Parathyroid adenoma (tissue), 2 donors: Measurements from ENCODE around the gene WIPI1.

ENCODE experiments used
- H2AFZ ChIP-seq: fragments of 300-600 bp; sonication (generic); one replicate; pipeline ENCODE4 v1.7.0; 2017; ENCODE audit warnings: antibody characterized with exemption, mild to moderate bottlenecking
- H3K27ac ChIP-seq: fragments of 300-600 bp; sonication (generic); one replicate; pipeline ENCODE4 v1.7.0; 2017
- H3K27me3 ChIP-seq: fragments of 300-600 bp; sonication (generic); one replicate; pipeline ENCODE4 v1.7.0; 2017; ENCODE audit warnings: low read length; ENCODE audit not compliant: control insufficient read depth, insufficient read depth
- H3K36me3 ChIP-seq: fragments of 300-600 bp; sonication (generic); one replicate; pipeline ENCODE4 v1.7.0; 2017; ENCODE audit warnings: low read length; ENCODE audit not compliant: control insufficient read depth, insufficient read depth
- H3K4me1 ChIP-seq: fragments of 300-600 bp; sonication (generic); one replicate; pipeline ENCODE4 v1.7.0; 2017; ENCODE audit warnings: control low read depth
- H3K4me2 ChIP-seq: fragments of 300-600 bp; sonication (generic); one replicate; pipeline ENCODE4 v1.7.0; 2017; ENCODE audit warnings: low read length
- H3K4me3 ChIP-seq: fragments of 300-600 bp; sonication (generic); one replicate; pipeline ENCODE4 v1.7.0; 2017; ENCODE audit warnings: low read depth, low read length
- H3K79me2 ChIP-seq: fragments of 300-600 bp; sonication (generic); one replicate; pipeline ENCODE4 v1.7.0; 2017; ENCODE audit warnings: control low read depth
- H3K9ac ChIP-seq: fragments of 300-600 bp; sonication (generic); one replicate; pipeline ENCODE4 v1.7.0; 2017; ENCODE audit warnings: mild to moderate bottlenecking
- H3K9me3 ChIP-seq: fragments of 300-600 bp; sonication (generic); one replicate; pipeline ENCODE4 v1.7.0; 2017; ENCODE audit warnings: low read length; ENCODE audit not compliant: control insufficient read depth
- TF ChIP-seq, protein P1 (sequence below): fragments of 300-600 bp; sonication (generic); IDR thresholded peaks from one replicate; pipeline ENCODE4 v1.7.0; 2017; ENCODE audit warnings: antibody characterized with exemption, mild to moderate bottlenecking
- donor health status: primary hyperparathyroidism.

Gene WIPI1

GRCh38 chr17:68401288-68401687 is 56.0 kb downstream of the WIPI1 start:
- H2AFZ ChIP-seq, result no peak overlapping the region
- H3K9ac ChIP-seq, result no peak overlapping the region
- no peaks in the 10 kb centered on the region for H3K4me1 ChIP-seq
- H3K79me2 ChIP-seq, result no peaks in the 10 kb centered on the region
- H3K36me3 ChIP-seq, result no peaks in the 10 kb centered on the region
- no peak overlapping the region for H3K4me2 ChIP-seq
- no peaks in the 10 kb centered on the region for H3K9me3 ChIP-seq
- no peaks in the 10 kb centered on the region for H3K27me3 ChIP-seq
- TF ChIP-seq, protein P1, sequence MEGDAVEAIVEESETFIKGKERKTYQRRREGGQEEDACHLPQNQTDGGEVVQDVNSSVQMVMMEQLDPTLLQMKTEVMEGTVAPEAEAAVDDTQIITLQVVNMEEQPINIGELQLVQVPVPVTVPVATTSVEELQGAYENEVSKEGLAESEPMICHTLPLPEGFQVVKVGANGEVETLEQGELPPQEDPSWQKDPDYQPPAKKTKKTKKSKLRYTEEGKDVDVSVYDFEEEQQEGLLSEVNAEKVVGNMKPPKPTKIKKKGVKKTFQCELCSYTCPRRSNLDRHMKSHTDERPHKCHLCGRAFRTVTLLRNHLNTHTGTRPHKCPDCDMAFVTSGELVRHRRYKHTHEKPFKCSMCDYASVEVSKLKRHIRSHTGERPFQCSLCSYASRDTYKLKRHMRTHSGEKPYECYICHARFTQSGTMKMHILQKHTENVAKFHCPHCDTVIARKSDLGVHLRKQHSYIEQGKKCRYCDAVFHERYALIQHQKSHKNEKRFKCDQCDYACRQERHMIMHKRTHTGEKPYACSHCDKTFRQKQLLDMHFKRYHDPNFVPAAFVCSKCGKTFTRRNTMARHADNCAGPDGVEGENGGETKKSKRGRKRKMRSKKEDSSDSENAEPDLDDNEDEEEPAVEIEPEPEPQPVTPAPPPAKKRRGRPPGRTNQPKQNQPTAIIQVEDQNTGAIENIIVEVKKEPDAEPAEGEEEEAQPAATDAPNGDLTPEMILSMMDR, result no peak
- no peak overlapping the region for H3K27ac ChIP-seq
- no peak overlapping the region for H3K4me3 ChIP-seq

GRCh38 chr17:68400404-68400735 is 56.9 kb downstream of the WIPI1 start:
- no peak overlapping the region for H3K9ac ChIP-seq
- no peaks in the 10 kb centered on the region for H3K4me1 ChIP-seq
- H3K27me3 ChIP-seq, result no peaks in the 10 kb centered on the region
- H3K4me3 ChIP-seq, result no peak overlapping the region
- no peak overlapping the region for H3K27ac ChIP-seq
- no peaks in the 10 kb centered on the region for H3K9me3 ChIP-seq
- H3K36me3 ChIP-seq, result no peaks in the 10 kb centered on the region
- H3K79me2 ChIP-seq, result no peaks in the 10 kb centered on the region
- TF ChIP-seq, protein P1, result no peak
- H3K4me2 ChIP-seq, result no peak overlapping the region
- no peak overlapping the region for H2AFZ ChIP-seq

- no peak overlapping the region for H3K27ac ChIP-seq
- TF ChIP-seq, protein P1, result no peak
These were observed 57.5 kb downstream of the WIPI1 start for GRCh38 chr17:68399638-68400403.

GRCh38 chr17:68398691-68399637 is 58.3 kb downstream of the WIPI1 start:
- H3K27ac ChIP-seq, result no peak overlapping the region
- H3K36me3 ChIP-seq, result no peaks in the 10 kb centered on the region
- TF ChIP-seq, protein P1, result peak; percentile 54
- no peaks in the 10 kb centered on the region for H3K27me3 ChIP-seq
- H3K4me1 ChIP-seq, result no peaks in the 10 kb centered on the region
- H3K79me2 ChIP-seq, result no peaks in the 10 kb centered on the region
- peak overlapping the region; percentile 45 for H2AFZ ChIP-seq
- H3K9me3 ChIP-seq, result no peaks in the 10 kb centered on the region
- no peak overlapping the region for H3K4me3 ChIP-seq
- no peak overlapping the region for H3K4me2 ChIP-seq
- H3K9ac ChIP-seq, result no peak overlapping the region

More at GRCh38 chr17:68399638-68400403, 57.5 kb downstream of the WIPI1 start:
- no peaks in the 10 kb centered on the region for H3K79me2 ChIP-seq
- H3K27me3 ChIP-seq, result no peaks in the 10 kb centered on the region
- H3K4me1 ChIP-seq, result no peaks in the 10 kb centered on the region
- no peak overlapping the region for H3K4me2 ChIP-seq
- H3K36me3 ChIP-seq, result no peaks in the 10 kb centered on the region
- H3K9me3 ChIP-seq, result no peaks in the 10 kb centered on the region
- H2AFZ ChIP-seq, result no peak overlapping the region
- no peak overlapping the region for H3K9ac ChIP-seq
- H3K4me3 ChIP-seq, result no peak overlapping the region
